ENCODE results near the gene NSD2.

DNA sequence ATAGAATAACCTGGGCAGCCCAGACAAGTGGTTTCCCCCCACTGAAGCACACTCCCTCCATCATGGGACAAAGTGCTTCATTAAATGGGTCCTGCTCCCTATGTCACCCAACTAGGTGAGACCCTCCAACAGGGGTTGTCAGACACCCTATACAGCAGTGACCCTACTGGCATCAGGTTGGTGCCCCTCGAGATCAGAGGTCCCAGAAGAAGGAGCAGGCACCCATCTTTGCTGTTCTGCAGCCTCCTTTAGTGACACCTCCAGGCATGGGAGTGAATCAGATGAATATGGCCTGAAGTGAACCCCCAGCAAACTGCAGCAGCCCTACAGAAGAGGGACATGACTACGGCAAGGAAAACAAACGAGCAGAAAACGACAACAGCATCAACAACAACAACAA is 126.5 kb downstream of the NSD2 start:
- no peak for TF ChIP-seq EZH2 (IDR thresholded peaks at IDR 0.05; ENCODE audit: borderline replicate concordance, insufficient read depth, low read depth, low read length, poor library complexity, severe bottlenecking)
- TF ChIP-seq, protein P1, sequence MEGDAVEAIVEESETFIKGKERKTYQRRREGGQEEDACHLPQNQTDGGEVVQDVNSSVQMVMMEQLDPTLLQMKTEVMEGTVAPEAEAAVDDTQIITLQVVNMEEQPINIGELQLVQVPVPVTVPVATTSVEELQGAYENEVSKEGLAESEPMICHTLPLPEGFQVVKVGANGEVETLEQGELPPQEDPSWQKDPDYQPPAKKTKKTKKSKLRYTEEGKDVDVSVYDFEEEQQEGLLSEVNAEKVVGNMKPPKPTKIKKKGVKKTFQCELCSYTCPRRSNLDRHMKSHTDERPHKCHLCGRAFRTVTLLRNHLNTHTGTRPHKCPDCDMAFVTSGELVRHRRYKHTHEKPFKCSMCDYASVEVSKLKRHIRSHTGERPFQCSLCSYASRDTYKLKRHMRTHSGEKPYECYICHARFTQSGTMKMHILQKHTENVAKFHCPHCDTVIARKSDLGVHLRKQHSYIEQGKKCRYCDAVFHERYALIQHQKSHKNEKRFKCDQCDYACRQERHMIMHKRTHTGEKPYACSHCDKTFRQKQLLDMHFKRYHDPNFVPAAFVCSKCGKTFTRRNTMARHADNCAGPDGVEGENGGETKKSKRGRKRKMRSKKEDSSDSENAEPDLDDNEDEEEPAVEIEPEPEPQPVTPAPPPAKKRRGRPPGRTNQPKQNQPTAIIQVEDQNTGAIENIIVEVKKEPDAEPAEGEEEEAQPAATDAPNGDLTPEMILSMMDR (IDR thresholded peaks at IDR 0.05), result no peak
